ENCODE measurements around the gene MIA2. TPM values are rescaled to one million over a fixed set of nuclear protein-coding genes. Genes with fewer than 3 reads are reported as not detected.
A peak's percentile ranks its signal among the peaks of the same experiment; 100 is the strongest.
"Not testable (repeated sequence)": the region's sequence is repeated elsewhere in the genome, so short reads cannot be mapped to it uniquely, and the experiment has no call there.

Gene MIA2
- total RNA-seq, 2 experiments from 2014 or later = 23.2 to 24.4 TPM

- Mint-ChIP-seq H3K36me3 (peaks cover 4% of the 10 kb centered on the region), H3K4me3 (no peak overlapping the region), H3K4me1 (peaks cover 15% of the 10 kb centered on the region), H3K27me3 (no peaks in the 10 kb centered on the region), H3K9me3 (peaks cover 2% of the 10 kb centered on the region), H3K27ac (no peak overlapping the region)
- DNase-seq (no peak), ATAC-seq (ENCODE audit: low read depth) (no peak)
- POLR2A ChIA-PET = no interaction called here
These were observed 14.6 kb upstream of the MIA2 start for GRCh38 chr14:39219075-39219499.

- DNase-seq; H3K36me3 Mint-ChIP-seq; POLR2A ChIA-PET; H3K27ac Mint-ChIP-seq; ATAC-seq (ENCODE audit: low read depth); H3K9me3 Mint-ChIP-seq; H3K4me3 Mint-ChIP-seq; H3K27me3 Mint-ChIP-seq: not testable (repeated sequence)
- peaks cover 15% of the 10 kb centered on the region for H3K4me1 Mint-ChIP-seq
These were observed 13.2 kb upstream of the MIA2 start for GRCh38 chr14:39220473-39220872.

- Mint-ChIP-seq H3K27ac (peak overlapping the region; percentile 91), H3K36me3 (peaks cover 6% of the 10 kb centered on the region), H3K4me3 (no peak overlapping the region), H3K4me1 (peaks cover 36% of the 10 kb centered on the region), H3K9me3 (peaks cover 3% of the 10 kb centered on the region), H3K27me3 (no peaks in the 10 kb centered on the region)
- DNase-seq = no peak
- POLR2A ChIA-PET = interaction anchor here (1.9 to 2.6 kb wide), 4 partner anchors 39 to 204 kb away, joined by 9 to 23 read pairs (median 18); partner anchors contain the start of genes FBXO33, GEMIN2 and TRAPPC6B
- ATAC-seq (ENCODE audit: low read depth) = no peak
These were observed 5.7 kb upstream of the MIA2 start for GRCh38 chr14:39228044-39228443.

GRCh38 chr14:39228509-39229221 lies 5.0 kb upstream of the MIA2 start:
- Mint-ChIP-seq H3K4me1 (peaks cover 39% of the 10 kb centered on the region), H3K4me3 (peak overlapping the region; percentile 51), H3K27ac (peak overlapping the region; percentile 91), H3K36me3 (peaks cover 6% of the 10 kb centered on the region), H3K9me3 (peaks cover 3% of the 10 kb centered on the region), H3K27me3 (no peaks in the 10 kb centered on the region)
- no peak for ATAC-seq (ENCODE audit: low read depth)
- POLR2A ChIA-PET = interaction anchor here (0.6 to 2.6 kb wide), 15 partner anchors 21 to 1115 kb away, joined by 3 to 23 read pairs (median 6); partner anchors contain the start of genes FBXO33, GEMIN2, PNN and SEC23A
- peak; percentile 41 for DNase-seq

- peak overlapping the region; percentile 51 for H3K4me3 Mint-ChIP-seq
- H3K9me3 Mint-ChIP-seq = peaks cover 3% of the 10 kb centered on the region
- H3K4me1 Mint-ChIP-seq = peaks cover 41% of the 10 kb centered on the region
- peak; percentile 93 for ATAC-seq (ENCODE audit: low read depth)
- H3K27me3 Mint-ChIP-seq = no peaks in the 10 kb centered on the region
- POLR2A ChIA-PET = interaction anchor here (0.6 to 2.6 kb wide), 16 partner anchors 21 to 1115 kb away, joined by 3 to 23 read pairs (median 6); partner anchors contain the start of genes FBXO33, GEMIN2, PNN and SEC23A
- DNase-seq = peak; percentile 43
- peak overlapping the region; percentile 91 for H3K27ac Mint-ChIP-seq
- peaks cover 6% of the 10 kb centered on the region for H3K36me3 Mint-ChIP-seq
These were observed 4.5 kb upstream of the MIA2 start for GRCh38 chr14:39229222-39229543.

- Mint-ChIP-seq H3K4me3 (peak overlapping the region; percentile 51), H3K36me3 (peaks cover 6% of the 10 kb centered on the region), H3K27ac (peak overlapping the region; percentile 91), H3K27me3 (no peaks in the 10 kb centered on the region), H3K4me1 (peaks cover 41% of the 10 kb centered on the region), H3K9me3 (peaks cover 3% of the 10 kb centered on the region)
- DNase-seq (no peak), ATAC-seq (ENCODE audit: low read depth) (peak; percentile 17)
- POLR2A ChIA-PET = interaction anchor here (0.6 to 2.6 kb wide), 16 partner anchors 22 to 1116 kb away, joined by 3 to 23 read pairs (median 6); partner anchors contain the start of genes FBXO33, GEMIN2, PNN and SEC23A
These were observed 4.1 kb upstream of the MIA2 start for GRCh38 chr14:39229601-39230110.

GRCh38 chr14:39230416-39231035 lies 3.2 kb upstream of the MIA2 start:
- Mint-ChIP-seq H3K4me1 (peaks cover 41% of the 10 kb centered on the region), H3K4me3 (peak overlapping the region; percentile 33), H3K36me3 (peaks cover 6% of the 10 kb centered on the region), H3K27ac (peak overlapping the region; percentile 84), H3K27me3 (no peaks in the 10 kb centered on the region), H3K9me3 (peaks cover 3% of the 10 kb centered on the region)
- POLR2A ChIA-PET = interaction anchor here (0.6 to 2.3 kb wide), 4 partner anchors 36 to 202 kb away, joined by 4 to 16 read pairs (median 6); partner anchors contain the start of genes FBXO33, SEC23A and TRAPPC6B
- ATAC-seq (ENCODE audit: low read depth) (no peak), DNase-seq (no peak)

GRCh38 chr14:39231751-39232553 lies 1.8 kb upstream of the MIA2 start:
- Mint-ChIP-seq H3K4me3 (peak overlapping the region; percentile 60), H3K4me1 (peaks cover 47% of the 10 kb centered on the region), H3K27ac (peak overlapping the region; percentile 84)
- H3K9me3 Mint-ChIP-seq, DNase-seq, H3K36me3 Mint-ChIP-seq, H3K27me3 Mint-ChIP-seq: not testable (repeated sequence)
- POLR2A ChIA-PET = interaction anchor here (0.6 to 2.3 kb wide), 5 partner anchors 35 to 200 kb away, joined by 3 to 16 read pairs (median 4); partner anchors contain the start of genes FBXO33 and SEC23A
- peak; percentile 53 for ATAC-seq (ENCODE audit: low read depth)

- no peak for ATAC-seq (ENCODE audit: low read depth)
- Mint-ChIP-seq H3K36me3 (peaks cover 4% of the 10 kb centered on the region), H3K27me3 (no peaks in the 10 kb centered on the region), H3K27ac (peak overlapping the region; percentile 31), H3K4me1 (peaks cover 44% of the 10 kb centered on the region), H3K4me3 (peak overlapping the region; percentile 8), H3K9me3 (peaks cover 3% of the 10 kb centered on the region)
- POLR2A ChIA-PET = interaction anchor here (2.3 kb wide), 1 partner anchor 200 kb away, joined by 16 read pairs; the partner anchor contains the start of gene FBXO33
- no peak for DNase-seq
These were observed 930 bp upstream of the MIA2 start for GRCh38 chr14:39232554-39233415.

- not testable (repeated sequence) for H3K36me3 Mint-ChIP-seq; H3K9me3 Mint-ChIP-seq; ATAC-seq (ENCODE audit: low read depth); H3K27me3 Mint-ChIP-seq; H3K4me3 Mint-ChIP-seq; DNase-seq; H3K27ac Mint-ChIP-seq
- POLR2A ChIA-PET = interaction anchor here (0.6 kb wide), 1 partner anchor 34 kb away, joined by 3 read pairs; no protein-coding TSS in a partner anchor
- H3K4me1 Mint-ChIP-seq = peaks cover 24% of the 10 kb centered on the region
These were observed 1.3 kb downstream of the MIA2 start for GRCh38 chr14:39234986-39235385.

- H3K27me3 Mint-ChIP-seq; H3K36me3 Mint-ChIP-seq; H3K27ac Mint-ChIP-seq; H3K9me3 Mint-ChIP-seq; DNase-seq; ATAC-seq (ENCODE audit: low read depth); H3K4me3 Mint-ChIP-seq; POLR2A ChIA-PET: not testable (repeated sequence)
- peaks cover 22% of the 10 kb centered on the region for H3K4me1 Mint-ChIP-seq
These were observed 1.8 kb downstream of the MIA2 start for GRCh38 chr14:39235466-39235865.

- H3K36me3 Mint-ChIP-seq = no peaks in the 10 kb centered on the region
- no peaks in the 10 kb centered on the region for H3K9me3 Mint-ChIP-seq
- peaks cover 2% of the 10 kb centered on the region for H3K27me3 Mint-ChIP-seq
- DNase-seq = no peak
- no peak overlapping the region for H3K4me3 Mint-ChIP-seq
- no peak for ATAC-seq (ENCODE audit: low read depth)
- peaks cover 10% of the 10 kb centered on the region for H3K4me1 Mint-ChIP-seq
- POLR2A ChIA-PET = no interaction called here
- H3K27ac Mint-ChIP-seq = no peak overlapping the region
These were observed 7.1 kb downstream of the MIA2 start for GRCh38 chr14:39240769-39241168.
